Loucy (cell line): Measurements from ENCODE around the gene AGPAT1.
A peak's percentile ranks its signal among the peaks of the same experiment; 100 is the strongest.

Experiments used
- H2AFZ ChIP-seq: fragments of 200-600 bp; sonication (generic); 2 replicates; pipeline ENCODE4 v1.6.0; 2016; ENCODE audit warnings: antibody characterized with exemption, mild to moderate bottlenecking, low read length, moderate library complexity
- H3F3A ChIP-seq: fragments of 200-600 bp; 2 replicates; pipeline ENCODE4 v1.6.0; 2016; ENCODE audit warnings: antibody characterized with exemption, low read depth, mild to moderate bottlenecking
- H3K27me3 ChIP-seq: fragments of 200-600 bp; sonication (generic); 2 replicates; pipeline ENCODE4 v1.6.1; 2014; ENCODE audit warnings: low read length, mild to moderate bottlenecking; ENCODE audit not compliant: insufficient read depth, poor library complexity, severe bottlenecking
- H3K36me3 ChIP-seq: fragments of 200-600 bp; sonication (generic); 2 replicates; pipeline ENCODE4 v1.6.1; 2016; ENCODE audit warnings: low read length; ENCODE audit not compliant: insufficient read depth
- H3K4me1 ChIP-seq: fragments of 200-600 bp; sonication (generic); 2 replicates; pipeline ENCODE4 v1.5.1; 2014; ENCODE audit warnings: low read length, mild to moderate bottlenecking; ENCODE audit not compliant: insufficient read depth, poor library complexity, severe bottlenecking
- H3K4me2 ChIP-seq: fragments of 200-600 bp; sonication (generic); 2 replicates; pipeline ENCODE4 v1.6.0; 2014; ENCODE audit warnings: antibody characterized with exemption, low read length, low read depth, mild to moderate bottlenecking; ENCODE audit not compliant: poor library complexity, severe bottlenecking
- H3K4me3 ChIP-seq: fragments of 200-600 bp; sonication (generic); 2 replicates; pipeline ENCODE4 v1.5.1; 2014; ENCODE audit warnings: low read length, mild to moderate bottlenecking, mixed read lengths; ENCODE audit not compliant: poor library complexity, severe bottlenecking
- H3K79me2 ChIP-seq: fragments of 200-600 bp; sonication (generic); 2 replicates; pipeline ENCODE4 v1.6.1; 2014; ENCODE audit warnings: low read length; ENCODE audit not compliant: insufficient read depth
- H3K9ac ChIP-seq: fragments of 200-600 bp; sonication (generic); 2 replicates; pipeline ENCODE4 v1.6.0; 2014; ENCODE audit warnings: mild to moderate bottlenecking, low read depth, low read length, moderate library complexity; ENCODE audit not compliant: poor library complexity, severe bottlenecking
- H3K9me2 ChIP-seq: fragments of 200-600 bp; sonication (generic); replicated peaks from 2 replicates; pipeline ENCODE4 v1.6.1; 2016; ENCODE audit warnings: low read depth, low read length, mixed read lengths
- H3K9me3 ChIP-seq: fragments of 200-600 bp; sonication (generic); 2 replicates; pipeline ENCODE4 v1.6.1; 2014; ENCODE audit warnings: mild to moderate bottlenecking, antibody characterized with exemption, low read length, low read depth; ENCODE audit not compliant: insufficient read depth
- H4K20me1 ChIP-seq: fragments of 200-600 bp; sonication (generic); 2 replicates; pipeline ENCODE4 v1.6.0; 2014; ENCODE audit warnings: antibody characterized with exemption, low read length, mild to moderate bottlenecking; ENCODE audit not compliant: insufficient read depth, poor library complexity, severe bottlenecking
- EZH2phosphoT487 ChIP-seq: fragments of 200-600 bp; IDR thresholded peaks from 2 replicates; pipeline ENCODE4 v1.6.1; 2018; ENCODE audit warnings: antibody characterized with exemption, mild to moderate bottlenecking, moderate library complexity, borderline replicate concordance
- TF ChIP-seq, protein P1 (sequence below): fragments of 200-600 bp; sonication (generic); conservative IDR thresholded peaks from 2 replicates; pipeline ENCODE4 v1.5.1; 2014; ENCODE audit warnings: mild to moderate bottlenecking, antibody characterized with exemption, low read length

The AGPAT1 gene

GRCh38 chr6:32118782-32119628 lies 56.9 kb downstream of the AGPAT1 start:
- H3F3A ChIP-seq, result no peaks in the 10 kb centered on the region
- H3K4me1 ChIP-seq, result no peaks in the 10 kb centered on the region
- no peak overlapping the region for H3K9ac ChIP-seq
- peaks cover 2% of the 10 kb centered on the region for H4K20me1 ChIP-seq
- H3K9me3 ChIP-seq, result no peaks in the 10 kb centered on the region
- no peaks in the 10 kb centered on the region; the same call in 1 of the 2 replicates for H3K79me2 ChIP-seq
- no peak overlapping the region for H3K4me3 ChIP-seq
- no peaks in the 10 kb centered on the region for H3K27me3 ChIP-seq
- peaks cover 57% of the 10 kb centered on the region; the same call in 1 of the 2 replicates for H3K36me3 ChIP-seq
- H3K9me2 ChIP-seq, result no peaks in the 10 kb centered on the region
- no peak overlapping the region for H3K4me2 ChIP-seq
- H2AFZ ChIP-seq, result no peak overlapping the region
- TF ChIP-seq, protein P1, sequence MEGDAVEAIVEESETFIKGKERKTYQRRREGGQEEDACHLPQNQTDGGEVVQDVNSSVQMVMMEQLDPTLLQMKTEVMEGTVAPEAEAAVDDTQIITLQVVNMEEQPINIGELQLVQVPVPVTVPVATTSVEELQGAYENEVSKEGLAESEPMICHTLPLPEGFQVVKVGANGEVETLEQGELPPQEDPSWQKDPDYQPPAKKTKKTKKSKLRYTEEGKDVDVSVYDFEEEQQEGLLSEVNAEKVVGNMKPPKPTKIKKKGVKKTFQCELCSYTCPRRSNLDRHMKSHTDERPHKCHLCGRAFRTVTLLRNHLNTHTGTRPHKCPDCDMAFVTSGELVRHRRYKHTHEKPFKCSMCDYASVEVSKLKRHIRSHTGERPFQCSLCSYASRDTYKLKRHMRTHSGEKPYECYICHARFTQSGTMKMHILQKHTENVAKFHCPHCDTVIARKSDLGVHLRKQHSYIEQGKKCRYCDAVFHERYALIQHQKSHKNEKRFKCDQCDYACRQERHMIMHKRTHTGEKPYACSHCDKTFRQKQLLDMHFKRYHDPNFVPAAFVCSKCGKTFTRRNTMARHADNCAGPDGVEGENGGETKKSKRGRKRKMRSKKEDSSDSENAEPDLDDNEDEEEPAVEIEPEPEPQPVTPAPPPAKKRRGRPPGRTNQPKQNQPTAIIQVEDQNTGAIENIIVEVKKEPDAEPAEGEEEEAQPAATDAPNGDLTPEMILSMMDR, result peak; percentile 88
- no peak for TF ChIP-seq EZH2phosphoT487
